Right renal cortex interstitium (tissue), 3 donors: ENCODE results near the gene DSG1. TPM values are rescaled to one million over a fixed set of nuclear protein-coding genes. Genes with fewer than 3 reads are reported as not detected.

Experiments
- polyA plus RNA-seq, 3 donors: library from polyadenylated mRNA; unstranded; fragments of 120-200 nt; gene quantifications; one replicate each; pipeline ENCODE4 v1.2.1, GENCODE V29; 2013; ENCODE audit not compliant: insufficient read length in 3 of 3

Gene DSG1
- polyA plus RNA-seq, 3 donors = 0.06 to 0.11 (median 0.07) TPM

Other genes starting within 250 kb of the DSG1 start
- 10 to 100 TPM; 47.2 to 51.2 (median 47.6) TPM for gene DSC2, start 215.7 kb upstream of the DSG1 start, polyA plus RNA-seq
- 1 to 10 TPM; 2.0 to 3.0 (median 2.0) TPM for gene DSC1, start 155.3 kb upstream of the DSG1 start, polyA plus RNA-seq
- gene DSG4, start 58.6 kb downstream of the DSG1 start, polyA plus RNA-seq = under 1 TPM in 2 of 3 donors, not detected in 1; 0.03 TPM
- gene DSG3, start 129.6 kb downstream of the DSG1 start, polyA plus RNA-seq = not detected
- 10 to 100 TPM; 56.1 to 60.3 (median 57.5) TPM for gene DSG2, start 180.0 kb downstream of the DSG1 start, polyA plus RNA-seq